ENCODE measurements around the gene SLAMF7. TPM values are rescaled to one million over a fixed set of nuclear protein-coding genes. Genes with fewer than 3 reads are reported as not detected.

The SLAMF7 gene
- total RNA-seq, 1 experiment from 2014 or later: 3.6 TPM

- no TSS peak for BruUV-seq (replicated peaks)
- CTCF ChIA-PET: no interaction called here
- POLR2A ChIA-PET (ENCODE audit: unreplicated experiment): no interaction called here
Measured at GRCh38 chr1:160755911-160756848, 17.1 kb downstream of the SLAMF7 start.

GRCh38 chr1:160756849-160757201, 17.8 kb downstream of the SLAMF7 start:
- no peak for DNase-seq
- intact Hi-C loops (cut with micrococcal nuclease; ENCODE audit: unreplicated experiment): no loop called here
- H3K9me2 ChIP-seq (ENCODE audit: insufficient read depth): no peaks in the 10 kb centered on the region
- ChIA-PET POLR2A (ENCODE audit: unreplicated experiment) (no interaction called here), CTCF (no interaction called here)
- BruUV-seq (replicated peaks): no TSS peak
- peaks cover 15% of the 10 kb centered on the region for H3K27me3 ChIP-seq (ENCODE audit: insufficient read depth, low read depth)
- no peak overlapping the region for H2AFZ ChIP-seq
- no peak overlapping the region for H3K27ac ChIP-seq
- no peaks in the 10 kb centered on the region for H3K4me1 ChIP-seq (replicated peaks; ENCODE audit: insufficient read depth)
- no peaks in the 10 kb centered on the region for H3K9me3 ChIP-seq (ENCODE audit: insufficient read depth, low read depth)
- no peaks in the 10 kb centered on the region for H3K36me3 ChIP-seq (ENCODE audit: low read depth)
- H3F3A ChIP-seq (ENCODE audit: insufficient read depth, low read depth): no peaks in the 10 kb centered on the region
- no peak for TF ChIP-seq EZH2 (IDR thresholded peaks at IDR 0.05; ENCODE audit: low read depth)
- no peak for TF ChIP-seq CTCF (conservative IDR thresholded peaks at IDR 0.05)
- H3K79me2 ChIP-seq (ENCODE audit: low read depth): no peaks in the 10 kb centered on the region
- H3K4me3 ChIP-seq: no peak overlapping the region
- no peaks in the 10 kb centered on the region for H4K20me1 ChIP-seq (ENCODE audit: insufficient read depth)
- H3K4me2 ChIP-seq: no peak overlapping the region

More at GRCh38 chr1:160755911-160756848, 17.1 kb downstream of the SLAMF7 start:
- Histone ChIP-seq H3K9me3 (ENCODE audit: insufficient read depth, low read depth) (no peaks in the 10 kb centered on the region), H3F3A (ENCODE audit: insufficient read depth, low read depth) (no peaks in the 10 kb centered on the region), H3K36me3 (ENCODE audit: low read depth) (no peaks in the 10 kb centered on the region), H2AFZ (no peak overlapping the region), H3K79me2 (ENCODE audit: low read depth) (no peaks in the 10 kb centered on the region), H3K4me1 (replicated peaks; ENCODE audit: insufficient read depth) (no peaks in the 10 kb centered on the region), H3K4me2 (no peak overlapping the region), H3K9me2 (ENCODE audit: insufficient read depth) (no peaks in the 10 kb centered on the region), H3K27ac (no peak overlapping the region), H3K27me3 (ENCODE audit: insufficient read depth, low read depth) (peaks cover 18% of the 10 kb centered on the region), H3K4me3 (no peak overlapping the region), H4K20me1 (ENCODE audit: insufficient read depth) (no peaks in the 10 kb centered on the region)
- no peak for DNase-seq
- TF ChIP-seq CTCF (conservative IDR thresholded peaks at IDR 0.05): no peak
- TF ChIP-seq EZH2 (IDR thresholded peaks at IDR 0.05; ENCODE audit: low read depth): no peak
- intact Hi-C loops (cut with micrococcal nuclease; ENCODE audit: unreplicated experiment): no loop called here

- no TSS peak for BruUV-seq (replicated peaks)
- TF ChIP-seq CTCF (conservative IDR thresholded peaks at IDR 0.05): no peak
- TF ChIP-seq EZH2 (IDR thresholded peaks at IDR 0.05; ENCODE audit: low read depth): no peak
- Histone ChIP-seq H2AFZ (no peak overlapping the region), H3K27me3 (ENCODE audit: insufficient read depth, low read depth) (no peaks in the 10 kb centered on the region), H3K4me3 (no peak overlapping the region), H3K4me2 (no peak overlapping the region), H3K4me1 (replicated peaks; ENCODE audit: insufficient read depth) (no peaks in the 10 kb centered on the region), H4K20me1 (ENCODE audit: insufficient read depth) (no peaks in the 10 kb centered on the region), H3K36me3 (ENCODE audit: low read depth) (no peaks in the 10 kb centered on the region), H3F3A (ENCODE audit: insufficient read depth, low read depth) (no peaks in the 10 kb centered on the region), H3K9me2 (ENCODE audit: insufficient read depth) (no peaks in the 10 kb centered on the region), H3K79me2 (ENCODE audit: low read depth) (no peaks in the 10 kb centered on the region), H3K27ac (no peak overlapping the region), H3K9me3 (ENCODE audit: insufficient read depth, low read depth) (no peaks in the 10 kb centered on the region)
- ChIA-PET POLR2A (ENCODE audit: unreplicated experiment) (no interaction called here), CTCF (no interaction called here)
- intact Hi-C loops (cut with micrococcal nuclease; ENCODE audit: unreplicated experiment): no loop called here
- DNase-seq: no peak
Measured at GRCh38 chr1:160758521-160758920, 19.5 kb downstream of the SLAMF7 start.

Data from PC-9 (cell line).